GM10266 (cell line): ENCODE data around the gene NCF4.
A peak's percentile ranks its signal among the peaks of the same experiment; 100 is the strongest.

Experiments
- DNase-seq: peaks from one replicate; pipeline ENCODE4 v3.0.0; 2012; ENCODE audit errors: extremely low spot score
- TF ChIP-seq, protein P1 (sequence below): IDR thresholded peaks from 2 replicates; pipeline ENCODE4 v1.5.1; 2012; ENCODE audit warnings: mild to moderate bottlenecking, low read depth; ENCODE audit not compliant: control insufficient read depth, insufficient read depth; ENCODE audit errors: missing control alignments

NCF4 gene

DNA sequence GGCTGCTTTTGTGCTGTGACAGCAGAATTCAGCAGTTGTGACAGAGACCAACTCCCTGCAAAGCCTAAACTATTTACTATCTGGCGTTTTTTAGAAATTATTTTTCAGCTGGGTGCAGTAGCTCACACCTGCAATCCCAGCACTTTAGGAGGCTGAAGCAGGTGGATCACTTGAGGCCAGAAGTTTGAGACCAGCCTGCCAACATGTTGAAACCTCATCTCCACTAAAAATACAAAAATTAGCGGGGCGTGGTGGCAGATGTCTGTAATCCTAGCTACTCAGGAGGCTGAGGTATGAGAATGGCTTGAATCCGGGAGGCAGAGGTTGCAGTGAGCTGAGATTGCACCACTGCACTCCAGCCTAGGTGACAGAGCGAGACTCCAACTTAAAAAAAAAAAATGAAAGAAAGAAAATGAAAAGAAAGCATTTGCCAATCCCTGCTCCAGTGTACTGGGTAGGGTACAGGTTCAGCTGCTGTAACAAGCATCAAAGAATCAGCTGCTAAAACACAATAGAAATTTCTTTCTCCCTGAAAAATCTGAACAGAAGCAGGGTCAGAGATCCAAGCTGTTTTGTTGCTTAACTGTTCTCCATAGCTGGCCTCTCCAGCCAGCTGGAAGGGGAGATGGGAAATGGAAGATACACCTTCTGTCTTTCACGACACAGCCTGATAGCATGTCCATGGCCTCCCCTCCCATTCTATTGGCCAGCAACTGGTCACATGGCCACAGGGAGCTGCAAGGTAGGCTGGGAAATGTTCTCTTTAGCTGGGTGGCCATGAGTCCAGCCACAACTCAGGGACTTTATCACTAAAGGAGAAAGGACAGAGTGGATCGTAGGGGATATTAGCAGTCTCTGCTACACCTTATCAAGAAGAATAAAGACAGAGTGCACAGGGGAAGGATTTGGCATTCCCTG lies 8.5 kb upstream of the NCF4 start:
- DNase-seq = no peak
- TF ChIP-seq, protein P1, sequence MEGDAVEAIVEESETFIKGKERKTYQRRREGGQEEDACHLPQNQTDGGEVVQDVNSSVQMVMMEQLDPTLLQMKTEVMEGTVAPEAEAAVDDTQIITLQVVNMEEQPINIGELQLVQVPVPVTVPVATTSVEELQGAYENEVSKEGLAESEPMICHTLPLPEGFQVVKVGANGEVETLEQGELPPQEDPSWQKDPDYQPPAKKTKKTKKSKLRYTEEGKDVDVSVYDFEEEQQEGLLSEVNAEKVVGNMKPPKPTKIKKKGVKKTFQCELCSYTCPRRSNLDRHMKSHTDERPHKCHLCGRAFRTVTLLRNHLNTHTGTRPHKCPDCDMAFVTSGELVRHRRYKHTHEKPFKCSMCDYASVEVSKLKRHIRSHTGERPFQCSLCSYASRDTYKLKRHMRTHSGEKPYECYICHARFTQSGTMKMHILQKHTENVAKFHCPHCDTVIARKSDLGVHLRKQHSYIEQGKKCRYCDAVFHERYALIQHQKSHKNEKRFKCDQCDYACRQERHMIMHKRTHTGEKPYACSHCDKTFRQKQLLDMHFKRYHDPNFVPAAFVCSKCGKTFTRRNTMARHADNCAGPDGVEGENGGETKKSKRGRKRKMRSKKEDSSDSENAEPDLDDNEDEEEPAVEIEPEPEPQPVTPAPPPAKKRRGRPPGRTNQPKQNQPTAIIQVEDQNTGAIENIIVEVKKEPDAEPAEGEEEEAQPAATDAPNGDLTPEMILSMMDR = no peak

DNA sequence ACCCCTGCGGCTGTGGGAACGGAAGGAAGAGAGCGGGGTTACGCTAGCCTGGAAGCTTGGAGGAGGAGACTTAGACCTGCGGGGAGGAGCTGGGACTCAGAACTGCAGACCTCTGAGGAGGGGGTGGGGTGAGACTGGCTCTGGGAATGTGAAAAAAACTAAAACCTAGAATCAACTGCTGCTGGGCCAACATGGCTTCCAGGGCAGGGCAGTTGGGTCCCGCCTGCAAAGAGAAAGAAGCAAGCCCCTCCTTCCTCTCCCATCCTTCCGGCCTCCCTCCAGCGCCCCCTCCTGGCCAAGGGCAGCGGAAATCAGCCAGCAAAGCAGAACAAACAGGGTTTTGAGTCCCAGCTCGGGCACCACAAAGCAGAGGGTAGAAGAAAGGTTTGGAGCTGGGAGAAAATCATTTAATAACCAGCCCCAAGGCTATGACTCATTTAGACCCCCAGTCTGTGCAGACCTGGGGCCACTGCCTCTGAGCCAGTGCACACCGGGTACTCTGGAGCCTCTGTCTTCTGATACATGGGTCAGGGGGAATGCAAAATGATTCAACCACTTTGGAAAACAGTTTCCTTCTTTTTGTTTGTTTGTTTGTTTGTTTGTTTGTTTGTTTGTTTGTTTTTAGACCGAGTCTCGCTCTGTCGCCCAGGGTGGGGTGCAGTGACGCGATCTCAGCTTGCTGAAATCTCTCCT lies 7.3 kb upstream of the NCF4 start:
- TF ChIP-seq, protein P1 = peak; percentile 78
- peak; percentile 79 for DNase-seq

DNA sequence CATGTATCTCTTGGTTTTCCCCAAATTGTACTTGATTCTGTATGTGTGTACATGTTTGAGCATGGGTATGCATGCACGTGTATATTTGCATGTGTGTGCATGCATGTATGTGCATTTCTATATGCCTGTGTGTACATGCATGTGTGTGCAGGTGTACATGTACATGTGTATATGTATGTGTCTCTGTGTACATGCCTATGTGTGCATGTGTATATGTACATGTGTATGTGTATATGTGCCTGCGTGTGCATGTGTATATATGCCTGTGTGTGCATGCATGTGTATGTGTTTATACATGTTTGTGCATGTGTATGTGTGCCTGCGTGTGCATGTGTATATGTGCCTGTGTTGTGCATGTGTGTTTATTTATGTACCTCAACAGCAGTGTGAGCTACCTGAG lies 5.3 kb upstream of the NCF4 start:
- no peak for DNase-seq
- TF ChIP-seq, protein P1 = no peak

DNA sequence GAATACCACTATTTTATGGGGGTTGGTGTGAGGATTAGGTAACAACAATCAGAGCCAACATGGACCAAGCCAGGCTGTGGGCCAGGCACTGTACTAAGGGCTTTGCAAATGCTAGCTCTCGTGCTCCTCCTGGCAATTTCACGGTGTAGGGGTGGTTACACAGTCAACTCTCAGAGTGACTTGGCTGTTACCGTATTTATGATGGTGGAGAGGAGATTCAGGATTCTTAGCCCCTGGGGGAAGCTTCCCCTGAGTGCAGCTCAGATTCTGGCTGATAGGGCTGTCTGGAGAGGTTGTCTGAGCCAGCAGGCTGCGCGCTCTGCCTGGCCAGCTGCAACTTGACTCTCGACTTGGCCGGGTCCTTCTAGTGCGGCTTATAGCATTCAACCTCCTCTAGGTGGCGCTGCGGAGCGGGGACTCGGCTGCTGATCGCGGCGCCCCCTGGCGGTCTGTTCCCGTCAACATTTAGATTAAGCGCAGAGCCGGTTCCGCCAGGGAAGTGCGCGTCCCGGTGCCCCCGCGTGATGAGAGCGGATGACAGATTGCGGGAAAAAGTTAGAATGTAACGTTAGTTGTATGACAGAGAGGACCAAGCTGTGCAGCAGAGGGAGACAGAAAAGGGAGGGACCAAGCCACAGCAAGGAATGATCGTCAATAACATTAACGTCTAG lies 4.5 kb upstream of the NCF4 start:
- TF ChIP-seq, protein P1 = peak; percentile 100
- DNase-seq = peak; percentile 69

DNA sequence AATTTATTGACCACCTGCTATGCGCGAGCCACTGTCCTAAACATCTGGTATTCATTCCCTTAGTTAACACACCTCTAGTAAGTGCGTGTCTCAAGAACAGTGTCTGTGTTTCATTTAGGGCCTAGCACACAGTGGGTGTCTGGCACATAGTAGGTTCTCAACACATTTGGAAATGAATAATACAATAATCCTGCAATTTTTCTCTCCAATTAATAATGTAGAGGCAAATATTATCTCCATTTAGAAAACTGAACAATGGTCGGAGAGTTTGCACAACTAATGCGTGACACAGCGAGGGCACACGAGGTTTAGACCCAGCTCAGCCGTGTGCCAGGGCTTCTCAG lies 4.0 kb upstream of the NCF4 start:
- TF ChIP-seq, protein P1 = no peak
- DNase-seq = no peak

DNA sequence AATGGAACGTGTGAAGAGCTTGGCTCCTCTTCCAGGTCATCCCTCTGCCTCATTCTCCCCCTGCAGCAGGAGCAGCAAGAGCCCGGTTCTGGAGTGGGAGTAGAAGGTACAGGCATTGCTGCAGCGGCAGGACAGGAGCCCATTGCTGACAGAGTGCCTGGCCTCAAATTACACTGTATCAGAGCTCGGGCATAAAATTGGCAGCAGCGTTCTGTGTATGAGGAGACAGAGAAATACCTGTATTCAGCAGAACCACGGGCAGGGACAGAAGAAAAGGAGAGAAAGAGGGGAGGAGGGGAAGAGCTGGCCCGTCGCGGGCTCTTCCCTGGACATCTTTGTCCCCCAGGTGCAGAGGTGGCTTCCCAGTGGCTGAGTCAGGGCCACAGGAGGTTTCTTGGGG lies 2.6 kb upstream of the NCF4 start:
- TF ChIP-seq, protein P1 = no peak
- DNase-seq = no peak
